ENCODE data around the gene AFF4.
A peak's percentile ranks its signal among the peaks of the same experiment; 100 is the strongest.

The AFF4 gene

DNA sequence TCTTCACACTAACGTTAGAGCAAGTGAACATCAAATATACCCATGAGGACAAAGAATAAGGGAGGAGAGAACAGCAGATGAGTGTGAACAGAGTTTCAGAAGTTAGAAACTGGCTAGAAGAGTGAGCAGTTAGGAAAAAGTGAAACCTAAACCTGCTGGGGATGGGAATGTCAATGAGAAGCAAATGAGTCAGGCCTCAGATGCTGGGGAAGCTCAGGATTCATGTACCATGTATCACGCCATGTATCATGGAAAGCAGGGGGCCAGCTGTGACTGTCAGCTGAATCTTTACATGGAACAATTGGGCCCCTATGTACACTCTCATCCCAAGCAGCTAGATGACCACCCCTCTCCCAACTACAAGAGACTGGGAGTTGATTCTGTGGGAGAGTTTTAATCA, 113.4 kb downstream of the AFF4 start:
- DNase-seq: no peak

- DNase-seq: no peak
Measured at GRCh38 chr5:132849347-132849746, 114.1 kb downstream of the AFF4 start.

DNA sequence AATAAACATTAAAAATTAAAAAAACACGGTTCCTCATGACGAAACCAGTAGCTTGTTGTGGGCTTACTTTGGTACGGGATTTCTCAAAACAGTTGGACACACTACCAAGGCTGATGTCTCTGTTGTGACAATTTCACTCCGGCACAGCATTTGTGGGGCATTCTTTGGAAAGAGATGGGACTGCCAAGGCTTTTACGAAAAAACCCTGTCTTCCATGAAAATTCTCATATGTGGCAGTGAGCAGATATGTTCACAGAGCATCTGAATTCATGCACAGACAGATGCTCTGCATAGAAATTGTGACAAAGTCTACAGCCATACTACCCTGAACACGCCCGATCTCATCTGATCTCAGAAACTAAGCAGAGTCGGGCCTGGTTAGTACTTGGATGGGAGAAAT, 115.2 kb downstream of the AFF4 start:
- no peak for DNase-seq

DNA sequence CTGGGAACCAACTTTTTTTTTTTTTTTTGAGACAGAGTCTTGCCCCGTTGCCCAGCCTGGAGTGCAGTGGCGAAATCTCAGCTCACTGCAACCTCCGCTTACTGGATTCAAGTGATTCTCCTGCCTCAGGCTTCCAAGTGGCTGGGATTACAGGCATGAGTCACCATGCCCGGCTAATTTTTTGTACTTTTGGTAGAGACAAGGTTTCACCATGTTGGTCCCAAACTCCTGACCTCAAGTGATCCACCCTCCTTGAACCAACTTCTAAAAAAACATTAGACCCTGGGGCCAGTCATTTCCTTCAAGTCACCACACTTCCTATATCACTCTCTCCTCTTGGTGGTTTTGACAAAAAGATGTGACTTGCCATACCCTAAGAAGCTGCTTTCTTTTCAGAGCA, 122.1 kb downstream of the AFF4 start:
- peak; percentile 44 for DNase-seq

GRCh38 chr5:132840896-132841295, 122.5 kb downstream of the AFF4 start:
- no peak for DNase-seq

DNA sequence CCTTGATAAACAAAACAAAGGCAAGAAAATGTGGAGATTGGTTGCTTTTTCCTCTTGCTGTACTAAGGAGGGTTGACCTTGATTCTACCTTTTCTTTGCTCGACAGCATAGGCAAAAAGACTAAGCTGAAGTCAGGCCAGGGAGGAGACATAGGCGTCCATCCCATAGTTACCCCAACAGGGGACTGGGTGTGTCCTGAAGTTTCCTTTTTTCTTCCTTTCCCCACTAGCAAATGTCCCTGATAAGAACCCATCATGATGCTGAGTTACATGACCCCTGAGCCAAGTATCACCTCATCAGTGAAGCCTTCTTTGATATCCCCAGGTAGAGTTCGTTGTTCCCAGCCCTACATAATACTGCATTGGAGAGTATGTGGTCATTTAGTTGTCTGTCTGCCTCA, 123.1 kb downstream of the AFF4 start:
- DNase-seq: no peak

DNA sequence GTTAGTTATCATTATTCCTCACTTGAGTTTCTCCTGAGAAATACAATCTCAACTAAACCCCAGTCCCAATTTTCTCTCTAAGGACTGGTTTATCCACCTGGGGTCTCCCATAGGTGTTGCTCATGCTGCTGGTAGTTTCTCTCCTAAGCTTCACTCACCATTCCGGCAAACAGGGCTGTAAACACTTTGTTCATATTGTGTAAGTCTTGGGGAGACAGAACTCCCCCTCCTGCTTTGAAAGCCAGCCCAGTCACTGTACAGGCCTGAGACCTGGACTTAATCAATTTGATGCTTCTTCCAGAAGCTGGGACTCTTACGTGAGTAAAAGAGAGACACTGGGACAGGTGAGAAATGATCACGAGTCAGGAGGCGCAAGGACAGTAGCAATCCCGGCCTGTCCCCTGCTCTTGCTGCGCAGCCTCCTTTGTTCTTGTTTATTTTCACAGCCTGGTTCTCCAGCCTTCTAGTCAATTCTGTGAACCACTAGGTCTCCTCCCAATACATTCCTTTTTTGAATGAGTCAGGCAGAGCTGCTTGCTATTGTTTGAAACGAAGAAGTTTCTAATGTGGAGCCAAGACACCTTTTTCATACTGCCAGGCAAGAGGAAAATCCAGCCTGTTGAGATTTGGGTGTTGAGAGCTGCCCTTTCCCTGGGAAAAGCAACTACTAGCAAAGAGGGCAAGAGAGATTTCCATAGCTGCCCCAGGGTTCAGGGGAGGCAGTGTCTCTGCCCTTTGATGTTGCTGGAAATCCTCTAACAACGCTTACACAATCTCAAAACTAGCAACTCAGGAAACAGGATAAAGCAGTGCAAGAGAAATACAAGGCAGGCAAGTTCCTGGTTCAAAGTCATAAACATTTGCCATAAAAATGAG, 123.8 kb downstream of the AFF4 start:
- peak; percentile 21 for DNase-seq

GRCh38 chr5:132838516-132839282, 124.7 kb downstream of the AFF4 start:
- DNase-seq: no peak

DNA sequence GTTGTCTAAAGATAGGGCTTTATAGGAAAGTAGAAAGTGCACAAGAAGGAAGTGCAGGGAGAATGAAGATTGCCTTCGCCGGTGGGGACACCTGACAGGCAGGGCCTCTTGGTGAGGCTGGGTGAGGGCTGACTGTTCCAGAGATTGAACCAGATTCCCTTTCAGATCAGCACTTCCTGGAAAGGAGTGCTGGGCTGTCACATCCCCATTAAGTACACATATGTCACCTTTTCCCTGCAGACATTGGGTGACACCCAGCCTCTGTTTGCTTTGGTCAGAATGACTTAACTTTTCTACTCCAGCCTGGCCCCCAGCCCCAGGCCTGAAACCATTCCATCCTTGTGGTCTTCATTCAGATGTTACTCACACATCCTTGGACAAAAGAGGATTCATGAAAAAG, 125.6 kb downstream of the AFF4 start:
- DNase-seq: no peak

DNA sequence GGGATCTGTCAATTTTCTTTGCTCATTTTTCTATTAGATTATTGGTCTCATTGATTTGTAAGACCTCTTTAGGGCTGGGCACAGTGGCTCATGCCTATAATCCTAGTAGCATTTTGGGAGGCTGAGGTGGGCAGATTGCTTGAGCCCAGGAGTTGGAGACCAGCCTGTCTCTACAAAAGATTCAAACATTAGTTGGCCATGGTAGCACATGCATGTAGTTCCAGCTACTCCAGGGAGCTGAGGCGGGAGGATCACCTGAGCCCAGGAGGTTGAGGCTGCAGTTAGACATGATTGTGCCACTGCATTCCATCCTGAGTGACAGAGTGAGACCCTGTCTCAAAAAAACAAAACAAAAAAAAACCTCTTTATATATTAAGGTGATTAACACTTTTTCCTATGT, 126.6 kb downstream of the AFF4 start:
- DNase-seq: no peak

- DNase-seq: no peak
Measured at GRCh38 chr5:132834057-132834456, 129.4 kb downstream of the AFF4 start.

DNA sequence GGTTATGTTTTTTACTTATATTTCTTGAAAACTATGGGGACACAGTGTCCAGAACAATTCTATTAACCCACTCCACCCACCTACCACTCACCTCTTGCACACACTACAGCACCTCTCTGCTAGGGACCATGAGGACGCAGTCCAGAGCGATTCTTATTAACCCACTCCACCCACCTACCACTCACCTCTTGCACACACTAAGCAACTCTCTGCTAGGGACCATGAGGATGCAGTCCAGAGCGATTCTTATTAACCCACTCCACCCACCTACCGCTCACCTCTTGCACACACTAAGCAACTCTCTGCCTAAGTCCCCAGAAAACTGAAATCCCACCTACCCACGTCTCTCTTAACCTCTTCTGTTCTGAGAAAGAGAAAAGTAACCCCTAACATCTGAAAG, 130.8 kb downstream of the AFF4 start:
- DNase-seq: no peak

DNA sequence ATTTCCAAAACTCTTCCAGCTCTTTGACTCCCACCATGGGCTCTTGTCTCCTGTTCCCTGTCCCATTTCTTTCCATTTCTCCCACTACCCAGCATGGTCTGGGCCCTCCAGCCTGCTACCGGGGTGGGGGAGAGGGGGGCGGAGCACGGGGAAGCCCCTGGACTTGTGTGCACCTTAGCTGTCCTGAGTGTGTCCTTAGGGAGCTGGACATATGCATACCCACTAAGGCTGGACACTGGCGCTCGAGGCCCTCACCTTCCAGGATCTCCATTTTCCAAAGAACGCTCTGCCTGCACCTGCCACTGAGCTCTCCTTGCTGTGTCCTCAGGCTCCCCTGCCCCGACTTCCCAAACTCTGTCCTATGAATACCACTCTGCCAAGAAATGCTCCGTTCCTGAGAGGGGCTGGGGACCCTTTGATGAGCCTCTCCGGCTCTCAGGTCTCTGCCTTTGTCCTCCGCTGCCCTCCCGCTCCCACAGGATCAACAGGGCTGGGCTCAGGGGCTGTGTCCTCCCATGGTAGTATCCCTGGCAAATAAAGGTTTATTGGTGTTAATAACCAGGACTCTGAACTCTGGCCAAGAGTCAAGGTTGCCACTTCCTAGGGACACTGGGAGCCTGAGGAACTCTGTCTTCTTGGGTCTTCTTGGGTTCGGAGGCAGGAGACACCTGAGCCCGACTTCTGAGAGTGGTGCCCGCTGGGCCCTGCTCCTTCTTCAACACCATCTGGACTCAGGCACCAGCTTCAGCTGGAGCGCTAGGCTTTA, 132.2 kb downstream of the AFF4 start:
- no peak for DNase-seq

GRCh38 chr5:132830436-132831094, 132.9 kb downstream of the AFF4 start, which contains the start of gene SHROOM1:
TSS of gene SHROOM1 (minus strand) at chr5:132830647. CDS start at chr5:132826140, 4,507 bp downstream.
- peak; percentile 60 for DNase-seq

DNA sequence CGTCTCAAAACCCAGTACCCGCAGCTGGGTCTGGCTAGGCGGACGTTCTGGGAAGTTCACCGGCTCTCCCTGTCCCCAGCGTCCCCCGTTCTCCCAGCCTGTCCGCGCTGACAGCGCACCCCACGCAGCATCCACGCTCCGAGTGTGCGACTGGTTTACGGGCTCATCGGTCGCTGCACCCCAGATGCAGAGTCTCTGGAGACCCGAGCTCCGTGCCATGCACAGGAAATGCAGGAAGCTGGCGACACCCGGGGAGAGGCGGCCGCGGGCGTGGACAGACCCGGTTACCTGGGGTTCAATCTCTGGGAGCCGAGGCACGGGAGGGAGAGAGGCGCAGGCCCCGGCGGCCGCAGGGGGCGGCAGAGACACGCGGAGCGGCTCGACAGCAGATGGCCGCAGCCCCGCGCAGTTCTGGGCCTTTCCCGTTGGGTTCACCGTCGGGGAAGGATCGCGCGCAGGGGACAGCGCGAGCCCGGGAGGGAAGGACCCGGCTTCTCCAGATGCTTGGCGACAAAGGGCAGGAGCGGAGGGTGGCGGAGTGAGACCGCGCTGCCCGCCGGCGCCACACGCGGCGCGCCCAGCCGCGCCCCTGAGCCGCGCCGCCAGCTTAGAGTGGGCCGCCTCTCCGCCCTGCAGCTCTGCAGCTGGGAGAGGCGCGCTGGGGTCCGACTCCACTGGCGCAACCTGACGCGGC, 133.5 kb downstream of the AFF4 start:
- peak; percentile 73 for DNase-seq

GRCh38 chr5:132828846-132829494, 134.5 kb downstream of the AFF4 start:
- DNase-seq: no peak

GRCh38 chr5:132827943-132828673, 135.3 kb downstream of the AFF4 start:
- no peak for DNase-seq

DNA sequence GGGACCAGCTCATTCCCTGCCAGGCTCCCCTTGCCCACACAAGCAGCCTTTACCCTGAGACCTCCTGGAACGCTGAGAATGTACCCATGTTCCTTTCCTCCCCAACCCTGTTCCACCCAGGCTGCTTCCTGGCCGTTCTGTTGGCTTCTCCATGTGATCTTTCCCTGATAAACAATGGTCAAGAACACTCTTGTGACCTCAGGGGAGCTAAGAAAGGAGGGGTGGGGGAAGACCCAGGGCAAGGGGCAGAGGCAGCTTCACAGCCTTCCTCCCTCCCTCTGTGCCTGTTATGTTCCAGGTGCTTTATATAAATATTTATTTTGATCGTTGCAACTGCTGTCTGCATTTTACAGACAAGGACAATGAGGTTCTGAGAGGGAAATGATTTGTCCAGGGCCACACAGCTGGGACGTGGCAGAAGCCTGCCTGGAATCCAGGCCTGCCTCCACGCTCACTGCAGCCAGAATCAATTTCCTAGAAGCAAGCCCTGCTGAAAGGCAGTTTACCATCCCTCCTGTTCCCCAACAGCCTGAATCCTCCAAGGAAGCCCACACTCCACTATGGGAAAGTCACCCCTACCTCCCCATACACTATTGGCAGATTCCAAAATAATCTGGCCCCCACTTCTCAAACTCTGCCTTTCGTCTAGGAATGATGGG, 136.9 kb downstream of the AFF4 start:
- no peak for DNase-seq

GRCh38 chr5:132825834-132826391, 137.5 kb downstream of the AFF4 start:
- no peak for DNase-seq
